Activated T-helper 1 cell treated with anti-CD3 and anti-CD28 coated beads, Interleukin-12 subunit alpha, Interleukin-12 subunit beta, Interleukin-2, Interleukin-4 antibody, amounts not matched to agents 30 ng/mL and 10 ng/mL and 1 ng/mL, durations not matched to agents 14 hours and 24 hours and 36 hours (primary cell): ENCODE measurements around the gene CNTD1. TPM values are rescaled to one million over a fixed set of nuclear protein-coding genes. Genes with fewer than 3 reads are reported as not detected.
A peak's percentile ranks its signal among the peaks of the same experiment; 100 is the strongest.

ENCODE experiments used
- DNase-seq: peaks from one replicate; pipeline ENCODE4 v3.0.0; 2021; ENCODE audit warnings: low spot score
- H3K27ac Mint-ChIP-seq: one replicate; pipeline ENCODE4 v1.8.0; 2021; ENCODE audit warnings: mild to moderate bottlenecking, mixed read lengths
- H3K27me3 Mint-ChIP-seq: one replicate; pipeline ENCODE4 v1.8.0; 2022; ENCODE audit warnings: mild to moderate bottlenecking, moderate library complexity, mixed read lengths; ENCODE audit not compliant: insufficient read depth
- H3K36me3 Mint-ChIP-seq: one replicate; pipeline ENCODE4 v1.8.0; 2021; ENCODE audit warnings: low read depth, mixed read lengths
- H3K4me1 Mint-ChIP-seq: one replicate; pipeline ENCODE4 v1.8.0; 2021; ENCODE audit warnings: low read depth, mixed read lengths
- H3K4me3 Mint-ChIP-seq: one replicate; pipeline ENCODE4 v1.8.0; 2021; ENCODE audit warnings: mild to moderate bottlenecking, moderate library complexity, mixed read lengths
- H3K9me3 Mint-ChIP-seq: one replicate; pipeline ENCODE4 v1.8.0; 2021; ENCODE audit warnings: mixed read lengths
- intact Hi-C: fragments of 100-400 bp; cut with micrococcal nuclease; formaldehyde crosslinking; loops from one replicate; pipeline ENCODE4 v1.15.1; 2024
- total RNA-seq: library from RNA; stranded (reverse); gene quantifications from 2 replicates; pipeline ENCODE4 v1.2.3, GENCODE V29; 2022

The CNTD1 gene
- total RNA-seq, 1 donor from 2014 or later, result not detected

DNA sequence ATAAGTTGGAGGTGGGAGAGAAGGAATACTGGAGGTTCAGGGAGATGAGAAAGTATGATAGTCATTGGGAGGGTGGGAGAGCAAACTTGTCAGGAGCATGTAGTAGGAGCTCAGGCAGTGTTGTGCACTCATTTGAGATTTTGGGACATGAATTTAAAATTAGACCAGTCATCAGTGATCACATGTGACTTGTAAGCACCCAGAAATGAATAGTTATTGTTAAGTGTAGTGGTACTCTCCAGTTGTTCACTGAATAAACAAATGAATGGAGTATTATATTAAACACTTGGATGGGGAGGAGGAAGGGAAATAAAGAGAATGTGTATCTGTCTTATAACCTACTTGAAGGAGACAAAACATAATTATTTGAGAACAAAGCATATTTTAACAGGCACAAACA is 32.3 kb downstream of the CNTD1 start:
- H3K27me3 Mint-ChIP-seq, result peaks cover 7% of the 10 kb centered on the region
- peaks cover 6% of the 10 kb centered on the region for H3K36me3 Mint-ChIP-seq
- H3K4me1 Mint-ChIP-seq, result peaks cover 19% of the 10 kb centered on the region
- no peaks in the 10 kb centered on the region for H3K9me3 Mint-ChIP-seq
- no peak overlapping the region for H3K27ac Mint-ChIP-seq
- intact Hi-C loops, result loop anchor here (5.0 kb wide), 1 partner anchor 151 kb away; the partner anchor contains the start of genes PTGES3L and RUNDC1
- peak overlapping the region; percentile 16 for H3K4me3 Mint-ChIP-seq
- DNase-seq, result no peak

DNA sequence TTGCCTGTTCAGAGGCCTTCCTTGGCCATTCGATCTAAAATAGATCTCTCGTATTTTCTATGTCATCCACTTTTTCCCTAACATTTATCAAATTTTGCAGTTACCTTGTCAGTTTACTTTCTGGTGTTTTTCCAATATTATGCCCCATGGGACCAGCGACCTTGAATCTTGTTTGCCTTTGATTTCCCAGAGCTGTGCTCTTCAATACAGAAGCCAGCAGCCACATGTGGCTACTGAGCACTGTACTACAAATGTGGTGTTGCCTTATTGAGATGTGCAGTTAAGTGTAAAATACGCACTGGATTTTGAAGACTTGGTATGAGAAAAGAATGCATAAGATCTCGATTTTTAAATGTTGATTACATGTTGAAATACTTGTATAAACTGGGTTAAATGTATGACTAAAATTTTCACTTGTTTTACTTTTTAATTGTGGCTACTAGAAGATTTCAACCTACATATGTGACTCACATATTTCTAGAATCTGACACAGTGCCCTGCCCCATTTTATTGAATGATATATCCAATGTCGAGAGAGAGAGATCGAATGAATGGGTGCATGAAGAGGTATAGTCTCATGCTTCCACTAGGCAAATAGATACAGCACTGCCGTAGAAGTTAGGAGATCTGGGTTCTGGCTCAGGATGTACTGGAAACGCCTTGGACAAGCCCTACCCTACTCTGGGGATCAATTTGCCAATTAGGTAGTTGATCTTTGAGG is 33.7 kb downstream of the CNTD1 start:
- H3K27me3 Mint-ChIP-seq, result peaks cover 7% of the 10 kb centered on the region
- H3K36me3 Mint-ChIP-seq, result peaks cover 12% of the 10 kb centered on the region
- H3K27ac Mint-ChIP-seq, result peak overlapping the region; percentile 93
- H3K4me3 Mint-ChIP-seq, result peak overlapping the region; percentile 90
- no peaks in the 10 kb centered on the region for H3K9me3 Mint-ChIP-seq
- no peak for DNase-seq
- peaks cover 19% of the 10 kb centered on the region for H3K4me1 Mint-ChIP-seq
- intact Hi-C loops, result loop anchor here (2.0 to 5.0 kb wide), 3 partner anchors 150 to 292 kb away; partner anchors contain the start of genes BRCA1, PSMC3IP, PTGES3L and RUNDC1

DNA sequence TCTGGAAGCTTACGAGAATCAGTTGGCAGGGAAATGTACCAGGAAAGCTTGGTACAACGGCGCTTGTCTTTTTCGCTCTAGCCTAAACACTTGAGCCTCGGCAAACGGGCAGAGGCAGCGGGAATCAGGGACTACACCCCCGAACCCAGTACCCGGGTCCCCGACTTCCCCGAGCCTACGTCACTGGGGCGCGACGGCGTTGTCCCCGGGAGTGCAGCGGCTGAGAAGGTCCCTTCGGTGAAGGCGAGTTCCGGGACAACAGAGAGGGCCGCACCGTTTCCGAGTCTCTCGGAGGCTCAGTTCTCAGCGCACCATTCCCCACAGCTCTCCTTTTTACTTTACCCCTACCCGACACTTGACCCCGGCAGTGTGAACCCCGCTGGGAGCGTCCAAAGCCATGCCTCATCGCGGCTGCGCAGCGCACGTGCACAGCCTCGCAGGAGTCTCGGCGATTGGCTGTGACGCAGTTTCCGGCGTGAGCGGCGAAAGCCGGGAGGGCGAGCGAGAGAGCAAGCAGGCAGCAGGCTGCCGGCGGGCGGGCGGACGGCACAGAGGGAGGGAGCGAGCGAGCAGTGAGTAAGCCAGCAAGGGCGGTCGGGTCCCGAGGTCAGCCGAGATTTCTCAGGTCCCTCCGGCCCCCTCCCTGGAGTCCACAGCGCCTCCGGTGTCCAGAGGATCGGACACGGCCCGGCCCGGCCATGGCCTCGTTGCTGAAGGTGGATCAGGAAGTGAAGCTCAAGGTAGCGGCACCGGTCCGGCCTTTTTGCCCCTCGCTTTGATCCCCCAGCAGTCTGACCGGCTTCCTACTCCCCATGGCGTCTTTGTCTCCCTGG is 34.5 kb downstream of the CNTD1 start, which contains the start of gene PSME3:
TSS of gene PSME3 (plus strand) at position 464 of the 833 bp plus-strand sequence. CDS start at position 699, 235 bp downstream.
- Mint-ChIP-seq H3K9me3 (no peaks in the 10 kb centered on the region), H3K36me3 (peaks cover 18% of the 10 kb centered on the region), H3K27ac (peak within 1 kb of the TSS; percentile 93), H3K4me1 (peaks cover 23% of the 10 kb centered on the region), H3K4me3 (peak within 1 kb of the TSS; percentile 90), H3K27me3 (peaks cover 4% of the 10 kb centered on the region)
- peak; percentile 88 for DNase-seq
- intact Hi-C loops, result loop anchor here (1.0 to 5.0 kb wide), 5 partner anchors 9 to 337 kb away; partner anchors contain the start of genes BECN1, BRCA1, PSMC3IP and PTGES3L

DNA sequence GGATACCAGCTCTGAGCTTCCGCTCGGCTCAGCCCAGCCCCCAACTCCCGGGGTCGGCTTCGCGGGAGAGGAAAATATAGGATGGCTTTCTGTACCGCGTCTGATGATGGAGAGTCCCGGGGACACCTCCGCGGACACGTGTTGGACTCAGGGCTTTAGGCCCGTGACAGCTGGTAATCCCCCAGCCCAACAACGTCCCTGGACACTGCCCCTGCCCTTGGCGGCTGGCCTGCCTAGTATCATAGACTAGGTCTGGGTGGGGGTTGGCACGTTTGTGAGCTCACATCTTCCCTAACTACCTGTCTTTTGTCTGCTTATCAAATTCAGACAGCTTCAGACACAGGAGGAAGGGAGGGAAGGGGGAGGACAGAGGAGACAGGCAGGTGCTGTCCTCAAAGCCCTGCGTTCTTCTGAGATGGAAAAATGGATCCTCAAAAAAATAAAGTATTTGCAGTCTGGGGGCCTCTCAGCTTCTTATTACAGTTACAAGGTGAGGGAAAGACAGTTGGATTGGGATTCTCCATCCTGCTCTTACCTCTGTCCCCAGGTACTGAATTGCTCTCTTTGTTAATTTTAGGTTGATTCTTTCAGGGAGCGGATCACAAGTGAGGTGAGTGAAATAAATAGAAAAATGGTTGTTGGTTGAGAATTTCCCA is 35.2 kb downstream of the CNTD1 start:
- intact Hi-C loops, result loop anchor here (1.0 to 5.0 kb wide), 5 partner anchors 10 to 336 kb away; partner anchors contain the start of genes BECN1, BRCA1, PSMC3IP and PTGES3L
- no peaks in the 10 kb centered on the region for H3K9me3 Mint-ChIP-seq
- peaks cover 23% of the 10 kb centered on the region for H3K4me1 Mint-ChIP-seq
- H3K4me3 Mint-ChIP-seq, result peak overlapping the region; percentile 90
- no peak for DNase-seq
- peak overlapping the region; percentile 93 for H3K27ac Mint-ChIP-seq
- H3K36me3 Mint-ChIP-seq, result peaks cover 23% of the 10 kb centered on the region
- H3K27me3 Mint-ChIP-seq, result peaks cover under 1% of the 10 kb centered on the region

DNA sequence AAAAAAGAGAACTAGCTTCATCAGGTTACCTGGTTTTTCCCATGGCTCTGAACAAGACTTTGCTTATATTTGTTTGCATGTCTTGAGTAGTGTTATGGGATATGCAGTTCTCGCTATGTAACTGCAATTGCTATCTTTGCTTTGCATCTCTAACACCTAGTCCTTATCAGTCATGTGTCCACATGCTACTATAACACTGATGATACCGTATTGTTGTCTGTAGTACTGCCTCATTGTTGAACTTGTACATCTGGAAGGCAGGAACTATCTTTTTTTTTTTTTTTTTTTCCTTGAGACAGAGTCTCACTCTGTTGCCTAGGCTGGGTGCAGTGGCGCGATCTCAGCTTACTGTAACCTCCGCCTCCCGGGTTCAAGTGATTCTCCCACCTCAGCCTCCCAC is 37.1 kb downstream of the CNTD1 start:
- DNase-seq, result no peak
- Mint-ChIP-seq H3K27ac (no peak overlapping the region), H3K9me3 (no peaks in the 10 kb centered on the region), H3K4me1 (peaks cover 23% of the 10 kb centered on the region), H3K4me3 (no peak overlapping the region), H3K27me3 (no peaks in the 10 kb centered on the region), H3K36me3 (peaks cover 33% of the 10 kb centered on the region)
- intact Hi-C loops, result no loop called here

DNA sequence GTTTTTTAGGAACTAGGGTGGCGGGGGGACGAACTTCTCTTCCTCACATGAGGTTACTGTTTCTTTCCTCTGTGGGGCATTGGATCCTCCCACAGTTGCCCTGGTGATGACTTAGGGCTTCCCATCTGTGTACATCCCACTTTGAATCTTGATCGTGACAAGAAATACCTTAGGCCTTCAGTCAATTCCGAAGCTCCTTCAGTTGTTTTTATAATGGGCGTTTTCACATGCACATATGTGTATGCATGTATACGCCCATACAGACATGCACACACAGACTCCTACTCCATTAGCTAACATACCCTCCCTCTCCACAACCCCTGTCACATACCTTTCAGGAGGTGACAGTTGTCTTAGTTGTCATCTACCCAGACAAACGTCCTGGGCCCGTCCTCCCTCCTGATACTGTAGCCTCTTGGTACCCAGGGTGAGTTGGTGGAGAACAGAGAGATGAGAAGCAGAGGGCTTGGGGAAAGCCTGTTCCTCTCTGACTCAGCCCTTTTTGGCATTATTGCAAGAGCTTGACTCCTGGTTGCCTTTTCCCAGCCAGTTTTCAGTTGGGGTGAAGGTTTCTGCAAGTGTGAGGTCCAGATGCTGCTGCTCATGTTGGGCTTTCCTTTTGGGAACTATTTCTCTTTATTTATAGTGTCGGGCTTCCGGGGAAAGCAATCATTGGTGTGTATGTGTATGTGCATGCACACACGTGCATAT is 43.5 kb downstream of the CNTD1 start:
- no peak for DNase-seq
- intact Hi-C loops, result no loop called here
- Mint-ChIP-seq H3K27me3 (no peaks in the 10 kb centered on the region), H3K9me3 (no peaks in the 10 kb centered on the region), H3K4me1 (peaks cover 22% of the 10 kb centered on the region), H3K4me3 (no peak overlapping the region), H3K27ac (no peak overlapping the region), H3K36me3 (peaks cover 54% of the 10 kb centered on the region)

DNA sequence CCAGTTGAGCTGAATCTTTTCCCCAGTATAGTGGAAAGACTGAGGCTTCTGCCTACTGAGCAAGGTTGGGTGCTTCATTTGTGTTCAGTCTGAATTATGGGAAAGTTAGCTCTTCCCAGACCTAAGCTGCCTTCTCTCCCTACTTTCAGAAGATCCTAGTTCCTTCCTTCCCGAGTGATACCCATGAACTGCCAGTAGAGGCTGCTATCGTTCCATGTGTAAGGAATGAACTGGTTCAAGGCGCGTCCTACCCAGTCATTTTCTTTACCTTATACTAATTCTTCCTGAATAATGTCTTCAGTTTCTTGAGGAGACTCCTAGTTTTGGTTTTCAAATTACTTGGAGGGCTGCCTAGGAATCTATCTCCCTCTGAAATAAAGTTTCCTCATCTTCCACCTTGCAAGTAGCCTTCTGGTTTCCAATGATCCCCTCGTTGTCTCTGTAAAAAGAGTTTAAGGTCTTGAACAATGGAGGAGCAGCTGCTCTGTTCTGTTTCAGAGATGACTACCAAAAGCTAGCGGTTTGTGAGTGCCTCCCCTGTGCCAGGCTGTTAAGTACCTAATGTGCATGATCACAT is 44.8 kb downstream of the CNTD1 start:
- Mint-ChIP-seq H3K9me3 (no peaks in the 10 kb centered on the region), H3K36me3 (peaks cover 46% of the 10 kb centered on the region), H3K4me3 (no peak overlapping the region), H3K27me3 (no peaks in the 10 kb centered on the region), H3K27ac (no peak overlapping the region), H3K4me1 (peaks cover 21% of the 10 kb centered on the region)
- no peak for DNase-seq
- intact Hi-C loops, result loop anchor here (1.0 kb wide), 1 partner anchor 86 kb away; no protein-coding TSS in a partner anchor

DNA sequence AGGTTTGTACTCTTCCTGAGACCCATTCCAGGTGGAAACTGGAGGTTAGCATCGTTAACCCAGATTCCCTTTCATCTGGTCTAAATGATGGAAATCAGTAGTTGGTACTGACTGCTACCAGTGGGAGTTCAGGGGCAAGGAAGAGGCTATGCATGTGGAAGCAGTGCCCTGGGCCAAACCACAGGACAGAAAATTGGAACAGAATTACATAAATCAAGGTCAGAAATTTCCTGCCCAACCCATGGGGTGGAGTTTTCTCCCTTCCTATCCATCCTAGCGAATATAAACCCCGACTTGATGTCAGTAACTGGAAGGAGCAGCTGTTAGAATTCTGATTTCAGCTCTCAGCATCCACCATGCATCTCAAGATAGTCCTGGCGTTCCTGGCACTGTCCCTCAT is 45.6 kb downstream of the CNTD1 start, which contains the start of gene AOC2:
TSS of gene AOC2 (plus strand) at position 310 of the 400 bp plus-strand sequence. CDS start at position 357, 47 bp downstream.
- Mint-ChIP-seq H3K27me3 (no peaks in the 10 kb centered on the region), H3K4me1 (peaks cover 21% of the 10 kb centered on the region), H3K36me3 (peaks cover 39% of the 10 kb centered on the region), H3K4me3 (no peak within 1 kb of the TSS), H3K9me3 (no peaks in the 10 kb centered on the region), H3K27ac (no peak within 1 kb of the TSS)
- intact Hi-C loops, result no loop called here
- no peak for DNase-seq

DNA sequence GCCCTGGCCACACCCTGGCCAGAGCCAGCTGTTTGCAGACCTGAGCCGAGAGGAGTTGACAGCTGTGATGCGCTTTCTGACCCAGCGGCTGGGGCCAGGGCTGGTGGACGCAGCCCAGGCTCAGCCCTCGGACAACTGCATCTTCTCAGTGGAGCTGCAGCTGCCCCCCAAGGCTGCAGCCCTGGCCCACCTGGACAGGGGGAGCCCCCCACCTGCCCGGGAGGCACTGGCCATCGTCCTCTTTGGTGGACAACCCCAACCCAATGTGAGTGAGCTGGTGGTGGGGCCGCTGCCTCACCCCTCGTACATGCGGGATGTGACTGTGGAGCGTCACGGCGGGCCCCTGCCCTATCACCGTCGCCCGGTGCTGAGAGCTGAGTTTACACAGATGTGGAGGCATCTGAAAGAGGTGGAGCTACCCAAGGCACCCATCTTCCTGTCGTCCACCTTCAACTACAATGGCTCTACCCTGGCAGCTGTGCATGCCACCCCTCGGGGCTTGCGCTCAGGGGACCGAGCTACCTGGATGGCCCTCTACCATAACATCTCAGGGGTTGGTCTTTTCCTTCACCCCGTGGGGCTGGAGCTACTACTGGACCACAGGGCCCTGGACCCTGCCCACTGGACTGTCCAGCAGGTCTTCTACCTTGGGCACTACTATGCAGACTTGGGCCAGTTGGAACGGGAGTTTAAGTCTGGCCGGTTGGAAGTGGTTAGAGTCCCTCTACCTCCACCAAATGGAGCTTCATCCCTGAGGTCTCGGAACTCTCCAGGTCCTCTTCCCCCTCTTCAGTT is 46.3 kb downstream of the CNTD1 start:
- Mint-ChIP-seq H3K27ac (no peak overlapping the region), H3K4me1 (peaks cover 21% of the 10 kb centered on the region), H3K4me3 (no peak overlapping the region), H3K36me3 (peaks cover 34% of the 10 kb centered on the region), H3K9me3 (no peaks in the 10 kb centered on the region), H3K27me3 (no peaks in the 10 kb centered on the region)
- intact Hi-C loops, result no loop called here
- no peak for DNase-seq

DNA sequence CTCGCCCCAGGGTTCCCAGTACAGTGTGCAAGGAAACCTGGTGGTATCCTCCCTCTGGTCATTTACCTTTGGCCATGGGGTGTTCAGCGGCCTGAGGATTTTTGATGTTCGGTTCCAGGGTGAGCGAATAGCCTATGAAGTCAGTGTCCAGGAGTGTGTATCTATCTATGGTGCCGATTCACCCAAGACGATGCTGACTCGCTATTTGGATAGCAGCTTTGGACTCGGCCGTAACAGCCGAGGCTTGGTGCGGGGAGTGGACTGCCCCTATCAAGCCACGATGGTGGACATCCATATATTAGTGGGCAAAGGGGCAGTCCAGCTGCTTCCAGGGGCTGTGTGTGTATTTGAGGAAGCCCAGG is 46.9 kb downstream of the CNTD1 start:
- peaks cover 34% of the 10 kb centered on the region for H3K36me3 Mint-ChIP-seq
- peaks cover 21% of the 10 kb centered on the region for H3K4me1 Mint-ChIP-seq
- no peak overlapping the region for H3K4me3 Mint-ChIP-seq
- intact Hi-C loops, result no loop called here
- H3K27ac Mint-ChIP-seq, result no peak overlapping the region
- no peak for DNase-seq
- H3K9me3 Mint-ChIP-seq, result no peaks in the 10 kb centered on the region
- H3K27me3 Mint-ChIP-seq, result no peaks in the 10 kb centered on the region

DNA sequence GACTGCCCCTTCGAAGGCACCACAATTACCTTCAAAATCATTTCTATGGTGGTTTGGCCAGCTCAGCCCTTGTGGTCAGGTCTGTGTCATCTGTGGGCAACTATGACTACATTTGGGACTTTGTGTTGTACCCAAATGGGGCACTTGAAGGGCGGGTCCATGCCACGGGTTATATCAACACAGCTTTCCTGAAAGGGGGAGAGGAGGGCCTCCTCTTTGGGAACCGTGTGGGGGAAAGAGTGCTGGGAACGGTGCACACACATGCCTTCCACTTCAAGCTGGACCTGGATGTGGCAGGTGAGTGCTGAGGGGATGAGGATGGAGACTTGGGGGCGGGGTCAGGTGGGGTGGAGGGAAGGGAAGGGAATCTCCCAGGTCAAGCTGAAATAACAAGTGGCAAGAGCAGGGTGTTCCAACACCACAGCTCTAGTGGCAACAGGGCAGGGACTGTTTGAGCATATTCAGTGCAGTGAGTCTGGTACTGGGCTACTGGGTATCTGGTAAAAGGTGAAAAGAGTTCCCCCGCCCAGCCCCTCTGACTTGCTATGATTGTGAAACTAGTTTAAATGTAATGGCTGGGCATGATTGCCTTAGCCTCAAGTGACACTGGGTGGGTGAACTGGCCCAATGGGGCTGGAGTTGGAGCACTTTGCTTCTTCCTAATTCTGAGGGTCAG is 47.4 kb downstream of the CNTD1 start:
- Mint-ChIP-seq H3K36me3 (peaks cover 32% of the 10 kb centered on the region), H3K27ac (peak overlapping the region; percentile 8), H3K27me3 (no peaks in the 10 kb centered on the region), H3K9me3 (no peaks in the 10 kb centered on the region), H3K4me1 (peaks cover 21% of the 10 kb centered on the region), H3K4me3 (no peak overlapping the region)
- intact Hi-C loops, result no loop called here
- DNase-seq, result no peak
